ENCODE results near the gene FGD3.

Gene FGD3

DNA sequence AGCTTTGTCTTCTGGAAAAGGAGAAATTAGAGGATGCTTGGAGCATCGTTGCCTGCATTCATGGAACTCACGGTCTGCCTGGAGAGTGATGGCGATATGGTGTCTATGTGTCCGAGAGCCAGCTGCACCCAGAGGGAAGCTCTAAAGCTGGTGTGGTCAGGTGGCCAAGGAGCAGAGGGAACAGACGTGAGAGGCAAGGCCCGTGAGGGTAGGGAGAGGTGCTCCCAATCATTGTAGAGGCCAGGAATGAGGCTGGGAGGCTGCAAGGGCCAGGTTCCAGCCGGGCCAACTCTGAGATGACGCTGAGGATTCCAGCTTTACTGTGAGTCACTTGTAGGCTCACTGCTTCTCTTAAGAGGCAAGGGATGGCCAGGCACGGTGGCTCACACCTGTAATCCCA is 7.6 kb downstream of the FGD3 start:
- Histone ChIP-seq H3K4me1 (ENCODE audit: control insufficient read depth, low read length) (peaks cover 14% of the 10 kb centered on the region), H3K36me3 (ENCODE audit: control insufficient read depth, low read length) (no peaks in the 10 kb centered on the region), H3K27me3 (ENCODE audit: control insufficient read depth, low read length) (peaks cover 9% of the 10 kb centered on the region), H3K9me3 (ENCODE audit: control insufficient read depth, insufficient read depth, low read length) (no peaks in the 10 kb centered on the region), H3K27ac (ENCODE audit: low read depth, low read length) (no peak overlapping the region), H3K79me2 (ENCODE audit: control insufficient read depth, low read length) (no peaks in the 10 kb centered on the region), H3K4me3 (ENCODE audit: low read length) (no peak overlapping the region), H3F3A (ENCODE audit: control insufficient read depth, insufficient read depth) (peaks cover 3% of the 10 kb centered on the region; the same call in 1 of the 2 replicates), H3K9me2 (replicated peaks; ENCODE audit: control insufficient read depth, low read length) (no peaks in the 10 kb centered on the region), H3K4me2 (ENCODE audit: low read length) (no peak overlapping the region), H4K20me1 (ENCODE audit: control insufficient read depth, insufficient read depth, low read depth, low read length) (no peaks in the 10 kb centered on the region)
- TF ChIP-seq, protein P1, sequence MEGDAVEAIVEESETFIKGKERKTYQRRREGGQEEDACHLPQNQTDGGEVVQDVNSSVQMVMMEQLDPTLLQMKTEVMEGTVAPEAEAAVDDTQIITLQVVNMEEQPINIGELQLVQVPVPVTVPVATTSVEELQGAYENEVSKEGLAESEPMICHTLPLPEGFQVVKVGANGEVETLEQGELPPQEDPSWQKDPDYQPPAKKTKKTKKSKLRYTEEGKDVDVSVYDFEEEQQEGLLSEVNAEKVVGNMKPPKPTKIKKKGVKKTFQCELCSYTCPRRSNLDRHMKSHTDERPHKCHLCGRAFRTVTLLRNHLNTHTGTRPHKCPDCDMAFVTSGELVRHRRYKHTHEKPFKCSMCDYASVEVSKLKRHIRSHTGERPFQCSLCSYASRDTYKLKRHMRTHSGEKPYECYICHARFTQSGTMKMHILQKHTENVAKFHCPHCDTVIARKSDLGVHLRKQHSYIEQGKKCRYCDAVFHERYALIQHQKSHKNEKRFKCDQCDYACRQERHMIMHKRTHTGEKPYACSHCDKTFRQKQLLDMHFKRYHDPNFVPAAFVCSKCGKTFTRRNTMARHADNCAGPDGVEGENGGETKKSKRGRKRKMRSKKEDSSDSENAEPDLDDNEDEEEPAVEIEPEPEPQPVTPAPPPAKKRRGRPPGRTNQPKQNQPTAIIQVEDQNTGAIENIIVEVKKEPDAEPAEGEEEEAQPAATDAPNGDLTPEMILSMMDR (IDR thresholded peaks at IDR 0.05; ENCODE audit: low read depth, low read length, poor library complexity, severe bottlenecking) = no peak
- no peak for TF ChIP-seq EZH2phosphoT487 (IDR thresholded peaks at IDR 0.05; ENCODE audit: borderline replicate concordance, low read length)

DNA sequence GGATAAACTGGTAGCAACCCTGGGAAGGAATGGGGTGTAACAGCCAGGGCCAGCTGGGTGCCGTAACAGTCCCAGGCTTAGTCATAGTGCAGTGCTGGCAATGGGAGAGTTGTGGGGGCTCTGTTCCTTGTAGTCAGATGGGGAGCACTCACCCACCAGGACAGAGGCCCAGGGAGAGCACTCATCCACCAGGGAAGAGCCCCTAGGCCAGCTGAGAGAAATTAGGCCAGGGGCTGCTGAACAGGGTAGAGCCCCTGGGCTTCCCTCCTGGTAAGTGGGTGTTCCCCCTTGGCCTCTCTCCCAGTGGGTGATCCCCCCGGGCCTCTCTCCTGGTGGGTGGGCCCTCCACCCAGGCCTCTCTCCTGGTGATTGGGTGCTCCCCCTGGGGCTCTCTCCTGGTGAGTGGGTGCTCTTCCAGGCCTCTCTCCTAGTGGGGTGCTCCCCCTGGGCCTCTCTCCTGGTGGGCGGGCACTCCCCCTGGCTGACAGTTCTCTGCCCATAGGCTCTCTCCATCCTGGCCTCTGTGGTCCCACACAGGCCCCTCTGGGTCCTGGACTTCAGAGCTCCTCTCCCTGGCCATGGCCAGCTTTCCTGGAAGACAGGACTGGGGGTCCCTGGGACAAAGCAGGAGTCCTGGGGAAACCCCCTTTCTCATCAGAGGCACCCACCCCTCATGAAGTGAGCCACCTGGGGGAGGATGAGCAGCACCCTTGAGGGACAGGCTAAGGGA is 13.4 kb downstream of the FGD3 start:
- TF ChIP-seq, protein P1 (IDR thresholded peaks at IDR 0.05; ENCODE audit: low read depth, low read length, poor library complexity, severe bottlenecking) = no peak
- no peak for TF ChIP-seq EZH2phosphoT487 (IDR thresholded peaks at IDR 0.05; ENCODE audit: borderline replicate concordance, low read length)
- no peak overlapping the region for H3K27ac ChIP-seq (ENCODE audit: low read depth, low read length)
- H3K79me2 ChIP-seq (ENCODE audit: control insufficient read depth, low read length) = peaks cover 13% of the 10 kb centered on the region
- peaks cover 3% of the 10 kb centered on the region; the same call in 1 of the 2 replicates for H3F3A ChIP-seq (ENCODE audit: control insufficient read depth, insufficient read depth)
- no peaks in the 10 kb centered on the region; the same call in 1 of the 2 replicates for H3K36me3 ChIP-seq (ENCODE audit: control insufficient read depth, low read length)
- no peak overlapping the region for H3K4me3 ChIP-seq (ENCODE audit: low read length)
- H3K4me1 ChIP-seq (ENCODE audit: control insufficient read depth, low read length) = peaks cover 40% of the 10 kb centered on the region
- H3K9me3 ChIP-seq (ENCODE audit: control insufficient read depth, insufficient read depth, low read length) = no peaks in the 10 kb centered on the region
- no peaks in the 10 kb centered on the region for H4K20me1 ChIP-seq (ENCODE audit: control insufficient read depth, insufficient read depth, low read depth, low read length)
- H3K27me3 ChIP-seq (ENCODE audit: control insufficient read depth, low read length) = no peaks in the 10 kb centered on the region
- no peak overlapping the region for H3K4me2 ChIP-seq (ENCODE audit: low read length)
- no peaks in the 10 kb centered on the region for H3K9me2 ChIP-seq (replicated peaks; ENCODE audit: control insufficient read depth, low read length)

DNA sequence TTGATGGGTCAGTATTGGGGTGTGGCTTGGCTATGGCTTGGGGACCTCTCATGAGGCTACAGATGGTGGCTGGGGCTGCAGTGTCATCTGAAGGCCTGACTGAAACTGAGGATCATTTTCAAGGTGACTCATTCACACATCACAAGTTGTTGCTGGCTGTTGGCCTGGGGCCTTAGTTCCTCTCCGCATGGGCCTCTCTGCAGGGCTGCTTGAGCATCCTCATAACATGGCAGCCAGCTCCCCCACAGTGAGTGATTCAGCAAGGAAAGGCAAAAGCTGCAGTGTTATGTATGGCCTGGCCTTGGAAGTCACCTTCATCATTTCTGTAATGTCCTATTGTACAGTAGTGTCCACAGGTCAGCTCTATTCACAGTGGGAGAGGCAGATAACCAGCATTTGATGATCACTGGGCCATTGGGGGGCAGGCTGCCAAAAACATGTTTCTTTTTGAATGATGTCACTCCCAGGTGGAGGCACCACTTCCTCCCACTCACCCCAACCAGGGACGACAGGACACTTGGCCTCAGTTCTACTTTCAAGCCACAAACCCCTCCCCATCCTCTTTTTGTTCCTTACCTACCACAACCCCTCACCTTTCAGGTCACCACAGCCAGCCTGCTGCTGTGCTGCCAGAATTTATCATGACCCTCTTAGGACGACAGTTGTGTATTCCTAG is 14.4 kb downstream of the FGD3 start:
- TF ChIP-seq, protein P1 (IDR thresholded peaks at IDR 0.05; ENCODE audit: low read depth, low read length, poor library complexity, severe bottlenecking) = no peak
- no peak for TF ChIP-seq EZH2phosphoT487 (IDR thresholded peaks at IDR 0.05; ENCODE audit: borderline replicate concordance, low read length)
- H3K27ac ChIP-seq (ENCODE audit: low read depth, low read length) = no peak overlapping the region

More for the DNA sequence above, 14.4 kb downstream of the FGD3 start:
- Histone ChIP-seq H3K9me3 (ENCODE audit: control insufficient read depth, insufficient read depth, low read length) (no peaks in the 10 kb centered on the region), H3K27me3 (ENCODE audit: control insufficient read depth, low read length) (no peaks in the 10 kb centered on the region), H3K4me1 (ENCODE audit: control insufficient read depth, low read length) (peaks cover 48% of the 10 kb centered on the region), H3F3A (ENCODE audit: control insufficient read depth, insufficient read depth) (peaks cover 3% of the 10 kb centered on the region; the same call in 1 of the 2 replicates), H3K36me3 (ENCODE audit: control insufficient read depth, low read length) (no peaks in the 10 kb centered on the region; the same call in 1 of the 2 replicates), H3K79me2 (ENCODE audit: control insufficient read depth, low read length) (peaks cover 22% of the 10 kb centered on the region), H3K9me2 (replicated peaks; ENCODE audit: control insufficient read depth, low read length) (no peaks in the 10 kb centered on the region), H4K20me1 (ENCODE audit: control insufficient read depth, insufficient read depth, low read depth, low read length) (no peaks in the 10 kb centered on the region), H3K4me2 (ENCODE audit: low read length) (peak overlapping the region; percentile 6; the same call in 1 of the 2 replicates), H3K4me3 (ENCODE audit: low read length) (no peak overlapping the region)
